ENCODE data around the gene ZNF346.
"Not testable (repeated sequence)": the region's sequence is repeated elsewhere in the genome, so short reads cannot be mapped to it uniquely, and the experiment has no call there.

ZNF346 gene, protein sequence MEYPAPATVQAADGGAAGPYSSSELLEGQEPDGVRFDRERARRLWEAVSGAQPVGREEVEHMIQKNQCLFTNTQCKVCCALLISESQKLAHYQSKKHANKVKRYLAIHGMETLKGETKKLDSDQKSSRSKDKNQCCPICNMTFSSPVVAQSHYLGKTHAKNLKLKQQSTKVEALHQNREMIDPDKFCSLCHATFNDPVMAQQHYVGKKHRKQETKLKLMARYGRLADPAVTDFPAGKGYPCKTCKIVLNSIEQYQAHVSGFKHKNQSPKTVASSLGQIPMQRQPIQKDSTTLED

DNA sequence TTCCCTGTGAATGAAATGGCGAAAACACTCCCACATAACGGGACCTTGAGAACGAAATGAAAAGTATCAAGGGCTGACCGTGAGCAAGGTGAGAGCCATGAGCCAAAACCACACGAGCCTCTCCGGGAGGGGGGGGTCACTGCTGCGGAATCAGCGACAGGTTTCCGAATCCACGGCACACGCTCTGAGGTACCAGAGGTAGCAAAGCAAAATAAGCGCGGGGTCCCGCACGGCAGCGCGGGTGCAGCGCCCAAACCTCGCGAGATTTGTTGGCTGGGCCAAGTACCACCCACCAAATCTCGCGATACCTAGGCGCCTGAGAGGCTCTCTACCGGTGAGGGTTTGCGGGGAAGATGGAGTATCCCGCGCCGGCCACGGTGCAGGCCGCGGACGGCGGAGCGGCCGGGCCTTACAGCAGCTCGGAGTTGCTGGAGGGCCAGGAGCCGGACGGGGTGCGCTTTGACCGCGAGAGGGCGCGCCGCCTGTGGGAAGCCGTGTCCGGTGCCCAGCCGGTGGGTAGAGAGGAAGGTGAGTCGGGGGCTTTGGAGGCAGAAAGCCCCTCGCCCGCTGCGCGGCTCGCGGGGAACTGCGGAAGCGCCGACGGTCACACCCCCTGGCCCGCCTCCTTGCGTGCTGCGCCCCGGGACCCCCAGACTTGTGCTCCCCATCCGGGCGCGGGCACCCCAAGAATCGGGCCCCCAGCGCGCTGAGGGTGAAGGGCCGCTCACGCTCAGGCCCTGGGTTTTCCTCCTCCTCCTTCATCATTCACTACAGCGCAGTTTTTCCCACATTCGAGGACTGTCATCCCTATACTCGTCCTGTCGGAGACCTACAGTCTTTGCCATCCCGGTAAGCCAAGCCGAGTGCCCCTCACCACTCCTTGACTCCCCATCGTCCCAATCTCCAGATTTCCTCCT, at the start of gene ZNF346:
ZNF346 (plus strand) TSS at position 311 of the 917 bp plus-strand sequence; CDS start at position 354, 43 bp downstream.
- Mint-ChIP-seq H3K4me1 (peaks cover 45% of the 10 kb centered on the region), H3K27me3 (no peaks in the 10 kb centered on the region)

DNA sequence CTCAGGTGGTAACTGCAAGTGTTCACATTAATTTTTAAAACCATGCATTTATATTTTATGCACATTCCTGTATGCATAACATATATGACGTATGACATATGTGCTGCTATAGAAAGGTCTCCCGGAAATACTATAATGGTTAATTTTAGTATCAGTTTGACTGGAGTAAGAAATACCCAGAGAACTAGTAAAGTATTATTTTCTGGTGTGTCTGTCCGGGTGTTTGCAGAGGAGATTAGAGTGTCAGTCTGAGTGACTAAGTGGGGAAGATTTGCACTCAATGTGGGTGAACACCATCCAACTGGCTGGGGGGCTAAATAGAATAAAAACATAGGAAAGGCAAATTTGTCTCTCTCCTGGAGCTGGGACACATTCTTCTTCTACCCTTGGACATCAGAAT, 42.8 kb upstream of the ZNF346 start:
- H3K4me1 Mint-ChIP-seq: peaks cover 13% of the 10 kb centered on the region
- ATAC-seq: no peak
- H3K4me3 Mint-ChIP-seq: no peak overlapping the region
- DNase-seq: no peak
- H3K9me3 Mint-ChIP-seq: no peaks in the 10 kb centered on the region
- H3K27me3 Mint-ChIP-seq: no peaks in the 10 kb centered on the region
- H3K27ac Mint-ChIP-seq: no peak overlapping the region

More for the DNA sequence above, at the start of gene ZNF346:
- H3K9me3 Mint-ChIP-seq: no peaks in the 10 kb centered on the region
- ATAC-seq: peak; percentile 98
- DNase-seq: peak; percentile 94
- H3K27ac Mint-ChIP-seq: peak within 1 kb of the TSS; percentile 98 to 99
- peak within 1 kb of the TSS; percentile 97 to 99 for H3K4me3 Mint-ChIP-seq

GRCh38 chr5:176980818-176981217, 41.7 kb upstream of the ZNF346 start:
- H3K4me1 Mint-ChIP-seq: peaks cover 12% of the 10 kb centered on the region
- no peak overlapping the region for H3K4me3 Mint-ChIP-seq
- DNase-seq: no peak
- H3K9me3 Mint-ChIP-seq: no peaks in the 10 kb centered on the region
- H3K27me3 Mint-ChIP-seq: no peaks in the 10 kb centered on the region
- peak overlapping the region in 1 of 2 donors; percentile 54 for H3K27ac Mint-ChIP-seq
- no peak for ATAC-seq

- not testable (repeated sequence) for ATAC-seq, DNase-seq, H3K27me3 Mint-ChIP-seq, H3K9me3 Mint-ChIP-seq, H3K27ac Mint-ChIP-seq, H3K4me3 Mint-ChIP-seq
- peaks cover 24% of the 10 kb centered on the region for H3K4me1 Mint-ChIP-seq
Measured at GRCh38 chr5:176983112-176983511, 39.4 kb upstream of the ZNF346 start.

- H3K27ac Mint-ChIP-seq, H3K4me3 Mint-ChIP-seq, DNase-seq, ATAC-seq, H3K27me3 Mint-ChIP-seq, H3K9me3 Mint-ChIP-seq: not testable (repeated sequence)
- H3K4me1 Mint-ChIP-seq: peaks cover 28% of the 10 kb centered on the region
Measured at GRCh38 chr5:176983593-176983992, 38.9 kb upstream of the ZNF346 start.

- DNase-seq, H3K9me3 Mint-ChIP-seq, H3K4me3 Mint-ChIP-seq, ATAC-seq, H3K27me3 Mint-ChIP-seq: not testable (repeated sequence)
- Mint-ChIP-seq H3K27ac (peak overlapping the region in 1 of 2 donors; percentile 28), H3K4me1 (peaks cover 30% of the 10 kb centered on the region)
Measured at GRCh38 chr5:176984176-176984575, 38.3 kb upstream of the ZNF346 start.

GRCh38 chr5:176985516-176985915, 37.0 kb upstream of the ZNF346 start:
- DNase-seq (no peak), ATAC-seq (peak; percentile 80)
- peak overlapping the region in 1 of 2 donors; percentile 67 for H3K27ac Mint-ChIP-seq
- peaks cover 30% of the 10 kb centered on the region for H3K4me1 Mint-ChIP-seq
- no peaks in the 10 kb centered on the region for H3K9me3 Mint-ChIP-seq
- no peak overlapping the region for H3K4me3 Mint-ChIP-seq
- no peaks in the 10 kb centered on the region for H3K27me3 Mint-ChIP-seq

- Mint-ChIP-seq H3K9me3 (no peaks in the 10 kb centered on the region), H3K27me3 (no peaks in the 10 kb centered on the region), H3K4me1 (peaks cover 30% of the 10 kb centered on the region), H3K4me3 (no peak overlapping the region), H3K27ac (no peak overlapping the region)
- ATAC-seq (no peak), DNase-seq (no peak)
Measured at GRCh38 chr5:176986280-176986679, 36.2 kb upstream of the ZNF346 start.

DNA sequence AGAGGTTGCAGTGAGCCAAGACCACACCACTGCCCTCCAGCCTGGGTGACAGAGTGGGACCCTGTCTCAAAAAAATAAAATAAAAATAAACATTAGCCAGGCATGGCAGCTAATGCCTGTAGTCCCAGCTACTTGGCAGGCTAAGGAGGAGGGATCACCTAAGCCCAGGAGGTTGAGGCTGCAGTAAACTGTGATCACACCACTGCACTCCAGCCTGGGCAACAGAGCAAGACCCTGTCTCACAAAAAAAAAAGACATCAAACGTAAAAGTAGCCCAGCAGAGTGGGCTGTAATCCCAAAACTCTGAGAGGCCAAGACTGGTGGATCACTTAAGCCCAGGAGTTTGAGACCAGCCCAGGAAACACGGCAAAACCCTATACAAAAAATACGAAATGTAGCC, 34.9 kb upstream of the ZNF346 start:
- no peak overlapping the region for H3K27ac Mint-ChIP-seq
- no peak overlapping the region for H3K4me3 Mint-ChIP-seq
- ATAC-seq (no peak), DNase-seq (no peak)
- peaks cover 31% of the 10 kb centered on the region for H3K4me1 Mint-ChIP-seq
- no peaks in the 10 kb centered on the region for H3K27me3 Mint-ChIP-seq
- H3K9me3 Mint-ChIP-seq: no peaks in the 10 kb centered on the region

DNA sequence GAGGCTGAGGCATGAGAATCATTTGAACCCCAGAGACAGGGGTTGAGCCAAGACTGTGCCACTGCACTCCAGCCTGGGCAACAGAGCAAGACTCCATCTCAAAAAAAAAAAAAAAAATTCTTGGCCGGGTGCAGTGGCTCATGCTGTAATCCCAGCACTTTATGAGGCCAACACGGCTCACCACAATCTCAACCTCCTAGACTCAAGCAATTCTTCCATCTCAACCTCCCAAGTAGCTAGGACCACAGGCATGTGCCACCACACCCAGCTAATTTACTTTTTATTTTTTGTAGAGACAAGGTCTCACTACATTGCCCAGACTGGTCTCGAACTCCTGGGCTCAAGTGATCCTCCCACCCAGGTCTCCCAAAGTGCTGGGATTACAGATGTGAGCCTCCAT, 29.4 kb upstream of the ZNF346 start:
- H3K4me1 Mint-ChIP-seq: peaks cover 24% of the 10 kb centered on the region
- H3K27ac Mint-ChIP-seq, H3K9me3 Mint-ChIP-seq, H3K4me3 Mint-ChIP-seq, ATAC-seq, H3K27me3 Mint-ChIP-seq, DNase-seq: not testable (repeated sequence)

DNA sequence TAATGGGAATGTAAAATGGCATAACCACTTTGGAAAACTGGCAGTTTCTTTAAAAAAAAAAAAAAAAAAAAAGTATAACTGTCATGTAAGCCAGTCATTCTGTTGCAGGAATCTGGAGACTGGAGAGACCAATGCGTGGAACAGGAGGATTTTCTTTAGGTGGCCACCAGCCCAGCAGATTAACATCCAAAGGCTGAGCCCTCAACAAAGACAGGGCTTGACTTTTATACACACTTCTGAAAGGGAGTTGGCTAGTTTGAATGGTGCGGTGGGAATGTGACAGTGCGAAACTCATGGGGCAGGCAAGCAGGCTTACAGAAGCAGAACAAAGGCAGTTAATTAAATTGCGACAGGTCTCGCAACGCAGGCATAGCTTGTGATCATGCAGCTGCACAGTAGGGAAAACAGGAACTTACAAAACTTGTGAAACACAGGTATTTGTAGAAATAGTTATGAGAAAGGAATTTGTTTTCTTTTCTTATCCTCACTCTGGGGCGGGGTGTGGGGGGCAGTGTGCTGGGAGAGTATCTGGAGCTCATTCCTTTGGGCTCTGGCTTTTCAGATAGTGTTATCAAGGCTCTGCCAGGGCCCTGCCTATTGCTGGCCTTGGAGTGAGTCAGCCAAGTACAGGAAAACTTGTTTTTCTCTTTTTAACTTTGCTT, 27.9 kb upstream of the ZNF346 start:
- Mint-ChIP-seq H3K4me1 (peaks cover 21% of the 10 kb centered on the region), H3K9me3 (no peaks in the 10 kb centered on the region), H3K27me3 (no peaks in the 10 kb centered on the region), H3K4me3 (no peak overlapping the region), H3K27ac (no peak overlapping the region)
- ATAC-seq (no peak), DNase-seq (no peak)

DNA sequence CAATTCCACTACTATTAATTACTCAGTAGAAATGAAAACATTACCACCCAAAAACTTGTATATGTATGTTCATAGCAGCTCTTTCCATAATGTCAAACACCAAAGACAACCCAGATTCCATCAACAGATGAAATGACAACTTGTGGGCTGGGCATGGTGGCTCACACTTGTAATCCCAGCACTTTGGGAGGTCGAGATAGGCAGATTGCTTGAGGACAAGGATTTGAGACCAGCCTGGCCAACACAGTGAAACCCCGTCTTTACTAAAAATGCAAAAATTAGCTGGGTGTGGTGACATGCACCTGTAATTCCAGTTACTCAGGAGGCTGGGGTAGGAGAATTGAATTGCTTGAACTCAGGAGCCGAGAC, 27.4 kb upstream of the ZNF346 start:
- Mint-ChIP-seq H3K9me3 (no peaks in the 10 kb centered on the region), H3K27me3 (no peaks in the 10 kb centered on the region), H3K4me1 (peaks cover 26% of the 10 kb centered on the region), H3K4me3 (no peak overlapping the region), H3K27ac (no peak overlapping the region)
- no peak for ATAC-seq
- no peak for DNase-seq

GRCh38 chr5:176995896-176996767, 26.4 kb upstream of the ZNF346 start:
- no peak for DNase-seq
- H3K4me3 Mint-ChIP-seq: no peak overlapping the region
- no peak overlapping the region for H3K27ac Mint-ChIP-seq
- H3K4me1 Mint-ChIP-seq: peaks cover 26% of the 10 kb centered on the region
- H3K9me3 Mint-ChIP-seq: no peaks in the 10 kb centered on the region
- no peaks in the 10 kb centered on the region for H3K27me3 Mint-ChIP-seq
- ATAC-seq: no peak

- ATAC-seq (no peak), DNase-seq (no peak)
- H3K27me3 Mint-ChIP-seq: no peaks in the 10 kb centered on the region
- no peak overlapping the region for H3K4me3 Mint-ChIP-seq
- H3K27ac Mint-ChIP-seq: no peak overlapping the region
- H3K9me3 Mint-ChIP-seq: no peaks in the 10 kb centered on the region
- peaks cover 26% of the 10 kb centered on the region for H3K4me1 Mint-ChIP-seq
Measured at GRCh38 chr5:176996780-176997179, 25.7 kb upstream of the ZNF346 start.

GRCh38 chr5:176998828-176999227, 23.7 kb upstream of the ZNF346 start:
- no peak for ATAC-seq
- no peaks in the 10 kb centered on the region for H3K27me3 Mint-ChIP-seq
- H3K4me3 Mint-ChIP-seq: no peak overlapping the region
- H3K9me3 Mint-ChIP-seq: no peaks in the 10 kb centered on the region
- no peak for DNase-seq
- peaks cover 30% of the 10 kb centered on the region for H3K4me1 Mint-ChIP-seq
- H3K27ac Mint-ChIP-seq: no peak overlapping the region

All from stimulated activated naive CD8-positive, alpha-beta T cell treated with anti-CD3 and anti-CD28 coated beads, Interleukin-15, amount 100 ng/mL, for 72 hours (primary cell).